ENCODE results near the gene KHDRBS2.
"Not testable (repeated sequence)": the region's sequence is repeated elsewhere in the genome, so short reads cannot be mapped to it uniquely, and the experiment has no call there.

Gene KHDRBS2

GRCh38 chr6:61841958-61842357 is 444.1 kb downstream of the KHDRBS2 start:
- no peak for DNase-seq

GRCh38 chr6:61835237-61835636 is 450.8 kb downstream of the KHDRBS2 start:
- no peak for DNase-seq

GRCh38 chr6:61833176-61833755 is 452.8 kb downstream of the KHDRBS2 start:
- DNase-seq, result no peak

GRCh38 chr6:61817716-61818115 is 468.3 kb downstream of the KHDRBS2 start:
- no peak for DNase-seq

- DNase-seq, result no peak
Measured at GRCh38 chr6:61810047-61810446, 476.0 kb downstream of the KHDRBS2 start.

GRCh38 chr6:61809004-61809595 is 476.9 kb downstream of the KHDRBS2 start:
- no peak for DNase-seq

- DNase-seq, result no peak
Measured at GRCh38 chr6:61787998-61788397, 498.0 kb downstream of the KHDRBS2 start.

GRCh38 chr6:61769446-61769845 is 516.6 kb downstream of the KHDRBS2 start:
- DNase-seq, result not testable (repeated sequence)

GRCh38 chr6:61755739-61756138 is 530.3 kb downstream of the KHDRBS2 start:
- DNase-seq, result no peak

GRCh38 chr6:61751986-61752385 is 534.0 kb downstream of the KHDRBS2 start:
- DNase-seq, result no peak

GRCh38 chr6:61745994-61746393 is 540.0 kb downstream of the KHDRBS2 start:
- DNase-seq, result no peak

GRCh38 chr6:61711849-61712248 is 574.2 kb downstream of the KHDRBS2 start:
- DNase-seq, result no peak

GRCh38 chr6:61688165-61688564 is 597.9 kb downstream of the KHDRBS2 start:
- no peak for DNase-seq

- DNase-seq, result no peak
Measured at GRCh38 chr6:61682562-61682961, 603.5 kb downstream of the KHDRBS2 start.

GRCh38 chr6:61679625-61680024 is 606.4 kb downstream of the KHDRBS2 start:
- no peak for DNase-seq

GRCh38 chr6:61675734-61676133 is 610.3 kb downstream of the KHDRBS2 start:
- no peak for DNase-seq

- no peak for DNase-seq
Measured at GRCh38 chr6:61649845-61650244, 636.2 kb downstream of the KHDRBS2 start.

- no peak for DNase-seq
Measured at GRCh38 chr6:61640463-61640862, 645.6 kb downstream of the KHDRBS2 start.

Measured in 8988T (cell line).